PC-3 (cell line): ENCODE data around the gene CAMKK2. TPM values are rescaled to one million over a fixed set of nuclear protein-coding genes. Genes with fewer than 3 reads are reported as not detected.
"Not testable (repeated sequence)": the region's sequence is repeated elsewhere in the genome, so short reads cannot be mapped to it uniquely, and the experiment has no call there.

Source experiments
- ATAC-seq: fragments of 200-7000 bp; cut with Tn5 transposase; 2 replicates; pipeline ENCODE4 v1.9.1; 2020; ENCODE audit warnings: mild to moderate bottlenecking, moderate library complexity
- BruUV-seq: library from RNA; stranded (reverse); fragments of 400-500 nt; replicated peaks from 2 replicates; lab custom pipeline; 2021; lab: Mats Ljungman, UMichigan
- CTCF ChIA-PET: fragments of 300-600 bp; sonication (Branson Sonifier 250); formaldehyde crosslinking; loops from one replicate; lab custom pipeline; 2022; ENCODE audit warnings: antibody characterized with exemption; lab: Charles Lee
- POLR2A ChIA-PET: fragments of 300-600 bp; sonication (Branson Sonifier 250); formaldehyde crosslinking; loops from one replicate; lab custom pipeline; 2022; ENCODE audit warnings: antibody characterized with exemption; ENCODE audit not compliant: unreplicated experiment; lab: Charles Lee
- DNase-seq: peaks from one replicate; pipeline ENCODE4 v3.0.0-alpha.2; 2015
- H2AFZ ChIP-seq: fragments of 300-600 bp; sonication (generic); 2 replicates; pipeline ENCODE4 v1.6.0; 2016; ENCODE audit warnings: antibody characterized with exemption, low read length
- H3F3A ChIP-seq: fragments of 300-600 bp; sonication (generic); one replicate; pipeline ENCODE4 v1.6.0; 2017; ENCODE audit warnings: antibody characterized with exemption, low read length, control low read depth, mild to moderate bottlenecking; ENCODE audit not compliant: unreplicated experiment
- H3K27ac ChIP-seq: fragments of 300-600 bp; sonication (generic); 2 replicates; pipeline ENCODE4 v1.5.1; 2016; ENCODE audit warnings: mild to moderate bottlenecking, low read length
- H3K27me3 ChIP-seq: fragments of 300-600 bp; sonication (generic); 2 replicates; pipeline ENCODE4 v1.6.1; 2016; ENCODE audit warnings: low read length, mixed read lengths
- H3K36me3 ChIP-seq: fragments of 300-600 bp; sonication (generic); 2 replicates; pipeline ENCODE4 v1.6.1; 2016; ENCODE audit warnings: low read depth, mixed run types, low read length, mixed read lengths
- H3K4me1 ChIP-seq: fragments of 300-600 bp; sonication (generic); 2 replicates; pipeline ENCODE4 v1.5.1; 2016; ENCODE audit warnings: low read length; ENCODE audit not compliant: insufficient read depth
- H3K4me2 ChIP-seq: fragments of 300-600 bp; sonication (generic); 2 replicates; pipeline ENCODE4 v1.6.0; 2016; ENCODE audit warnings: low read length
- H3K4me3 ChIP-seq: fragments of 300-600 bp; sonication (generic); 2 replicates; pipeline ENCODE4 v1.5.1; 2016; ENCODE audit warnings: mild to moderate bottlenecking, low read length, mixed read lengths
- H3K79me2 ChIP-seq: fragments of 300-600 bp; sonication (generic); 2 replicates; pipeline ENCODE4 v1.6.1; 2017; ENCODE audit warnings: low read length, mixed read lengths
- H3K9ac ChIP-seq: fragments of 300-600 bp; sonication (generic); 2 replicates; pipeline ENCODE4 v1.6.0; 2016; ENCODE audit warnings: mild to moderate bottlenecking, low read length
- H3K9me2 ChIP-seq: fragments of 300-600 bp; sonication (generic); replicated peaks from 2 replicates; pipeline ENCODE4 v1.6.1; 2016; ENCODE audit warnings: mixed run types, low read length, mixed read lengths
- H3K9me3 ChIP-seq: fragments of 300-600 bp; sonication (generic); 2 replicates; pipeline ENCODE4 v1.6.1; 2016; ENCODE audit warnings: low read length, mixed read lengths
- H4K20me1 ChIP-seq: fragments of 300-600 bp; sonication (generic); 2 replicates; pipeline ENCODE4 v1.6.1; 2016; ENCODE audit warnings: low read length, mixed read lengths
- CTCF ChIP-seq: fragments of 300-600 bp; sonication (generic); conservative IDR thresholded peaks from 2 replicates; pipeline ENCODE4 v1.5.1; 2017; ENCODE audit warnings: antibody characterized with exemption, low read depth, mild to moderate bottlenecking, low read length
- EZH2 ChIP-seq: fragments of 300-600 bp; sonication (generic); IDR thresholded peaks from one replicate; pipeline ENCODE4 v1.6.1; 2017; ENCODE audit warnings: antibody characterized with exemption, mild to moderate bottlenecking, low read length; ENCODE audit not compliant: unreplicated experiment
- EZH2phosphoT487 ChIP-seq: fragments of 300-600 bp; sonication (generic); IDR thresholded peaks from 2 replicates; pipeline ENCODE4 v1.6.1; 2018; ENCODE audit warnings: mild to moderate bottlenecking, antibody characterized with exemption, low read length, borderline replicate concordance
- intact Hi-C: fragments of 100-400 bp; cut with micrococcal nuclease; formaldehyde crosslinking; loops from 2 replicates; pipeline ENCODE4 v1.9.0; 2023
- total RNA-seq: library from RNA; depleted of rRNA; stranded (reverse); fragments of >200 nt; gene quantifications from 2 replicates; pipeline ENCODE4 v1.2.3, GENCODE V29; 2014

CAMKK2 gene
- total RNA-seq, 1 experiment from 2014 or later: 26.5 TPM

- intact Hi-C loops: no loop called here
- no peak overlapping the region for H3K4me3 ChIP-seq
- H3K4me2 ChIP-seq: no peak overlapping the region
- ChIA-PET CTCF (no interaction called here), POLR2A (no interaction called here)
- H4K20me1 ChIP-seq: no peaks in the 10 kb centered on the region
- no peak overlapping the region for H3K27ac ChIP-seq
- no peaks in the 10 kb centered on the region for H3K9me2 ChIP-seq
- H3K79me2 ChIP-seq: no peaks in the 10 kb centered on the region
- no peaks in the 10 kb centered on the region for H3K27me3 ChIP-seq
- no peak overlapping the region for H3K9ac ChIP-seq
- DNase-seq: no peak
- no peak overlapping the region for H2AFZ ChIP-seq
- H3K4me1 ChIP-seq: no peaks in the 10 kb centered on the region
- H3F3A ChIP-seq: no peaks in the 10 kb centered on the region
- no TSS peak for BruUV-seq
- no peaks in the 10 kb centered on the region for H3K9me3 ChIP-seq
- ATAC-seq: no peak
- peaks cover 33% of the 10 kb centered on the region for H3K36me3 ChIP-seq
- TF ChIP-seq EZH2phosphoT487 (no peak), EZH2 (no peak), CTCF (no peak)
Measured at GRCh38 chr12:121261398-121261797, 35.1 kb downstream of the CAMKK2 start.

- TF ChIP-seq CTCF: no peak
- no peak for TF ChIP-seq EZH2
- TF ChIP-seq EZH2phosphoT487: no peak
- Histone ChIP-seq H3K79me2 (no peaks in the 10 kb centered on the region), H3K9me3 (no peaks in the 10 kb centered on the region), H3K4me1 (no peaks in the 10 kb centered on the region), H4K20me1 (no peaks in the 10 kb centered on the region), H3K4me3 (no peak overlapping the region), H3K27ac (no peak overlapping the region), H3K36me3 (peaks cover 39% of the 10 kb centered on the region), H3K9me2 (no peaks in the 10 kb centered on the region), H3K9ac (no peak overlapping the region), H3K4me2 (no peak overlapping the region), H3K27me3 (no peaks in the 10 kb centered on the region), H2AFZ (no peak overlapping the region), H3F3A (no peaks in the 10 kb centered on the region)
- no TSS peak for BruUV-seq
- no peak for ATAC-seq
- ChIA-PET POLR2A (no interaction called here), CTCF (no interaction called here)
- no peak for DNase-seq
- intact Hi-C loops: no loop called here
Measured at GRCh38 chr12:121260091-121260490, 36.4 kb downstream of the CAMKK2 start.

GRCh38 chr12:121259074-121259473 is 37.4 kb downstream of the CAMKK2 start:
- no peaks in the 10 kb centered on the region for H3K9me3 ChIP-seq
- no peak for TF ChIP-seq CTCF
- TF ChIP-seq EZH2: no peak
- TF ChIP-seq EZH2phosphoT487: no peak
- H3K9me2 ChIP-seq: no peaks in the 10 kb centered on the region
- ATAC-seq: no peak
- H3K27me3 ChIP-seq: no peaks in the 10 kb centered on the region
- intact Hi-C loops: no loop called here
- no peaks in the 10 kb centered on the region for H3K4me1 ChIP-seq
- no peak overlapping the region for H3K4me3 ChIP-seq
- H3F3A ChIP-seq: no peaks in the 10 kb centered on the region
- POLR2A ChIA-PET: no interaction called here
- H3K4me2 ChIP-seq: no peak overlapping the region
- no peak overlapping the region for H2AFZ ChIP-seq
- H3K36me3 ChIP-seq: peaks cover 45% of the 10 kb centered on the region
- DNase-seq: no peak
- no TSS peak for BruUV-seq
- CTCF ChIA-PET: no interaction called here
- no peaks in the 10 kb centered on the region for H3K79me2 ChIP-seq
- no peaks in the 10 kb centered on the region for H4K20me1 ChIP-seq
- no peak overlapping the region for H3K9ac ChIP-seq
- H3K27ac ChIP-seq: no peak overlapping the region

GRCh38 chr12:121257704-121258449 is 38.6 kb downstream of the CAMKK2 start:
- H3F3A ChIP-seq, DNase-seq, H3K4me3 ChIP-seq, ATAC-seq, H4K20me1 ChIP-seq, H3K9me3 ChIP-seq, intact Hi-C loops, H3K9me2 ChIP-seq, H3K27ac ChIP-seq, H2AFZ ChIP-seq, BruUV-seq, H3K27me3 ChIP-seq, H3K79me2 ChIP-seq, H3K9ac ChIP-seq, H3K4me1 ChIP-seq, H3K4me2 ChIP-seq, POLR2A ChIA-PET: not testable (repeated sequence)
- peaks cover 45% of the 10 kb centered on the region for H3K36me3 ChIP-seq
- CTCF ChIA-PET: interaction anchor here (0.5 kb wide), 1 partner anchor 22 kb away, joined by 4 read pairs; no protein-coding TSS in a partner anchor
